Thyroid gland (tissue), 4 donors: Measurements from ENCODE around the gene ATM. TPM values are rescaled to one million over a fixed set of nuclear protein-coding genes. Genes with fewer than 3 reads are reported as not detected.
"Not testable (repeated sequence)": the region's sequence is repeated elsewhere in the genome, so short reads cannot be mapped to it uniquely, and the experiment has no call there.

Experiments
- DNase-seq, 2 donors: peaks; one replicate each; pipeline ENCODE4 v3.0.0-alpha.2; 2019
- H3K27ac ChIP-seq, 3 donors: fragments of 200-600 bp; sonication (generic); 1 replicate in 2 of 3; 2 replicates in 1 of 3; pipeline ENCODE4 v1.5.1; 2016 to 2019; ENCODE audit warnings: mild to moderate bottlenecking in 1 of 3, moderate library complexity in 1 of 3
- H3K27me3 ChIP-seq: fragments of 200-600 bp; sonication (generic); one replicate; pipeline ENCODE4 v1.5.1; 2019
- H3K36me3 ChIP-seq, 2 donors: fragments of 200-600 bp; sonication (generic); one replicate each; pipeline ENCODE4 v1.5.1; 2016 to 2019
- H3K4me1 ChIP-seq, 2 donors: fragments of 200-600 bp; sonication (generic); one replicate each; pipeline ENCODE4 v1.5.1; 2017 to 2019
- H3K4me3 ChIP-seq, 3 donors: fragments of 200-600 bp; sonication (generic); replicated peaks in 1 of 3; 1 replicate in 2 of 3; 2 replicates in 1 of 3; pipeline ENCODE4 v1.5.1; 2016; ENCODE audit warnings: mild to moderate bottlenecking in 1 of 3
- H3K9me3 ChIP-seq: fragments of 200-600 bp; sonication (generic); one replicate; pipeline ENCODE4 v1.5.1; 2017
- POLR2A ChIP-seq, 2 donors: fragments of 450-650 bp; IDR thresholded peaks; one replicate each; pipeline ENCODE4 v1.6.1; 2017; ENCODE audit warnings: antibody characterized with exemption in 2 of 2, mild to moderate bottlenecking in 2 of 2, moderate library complexity in 1 of 2
- WGBS, 2 donors: methylation state at CpG; one replicate each; pipeline ENCODE4 v1.1.5; 2017; 5-methylcytosine and 5-hydroxymethylcytosine counted together
- intact Hi-C: fragments of 100-400 bp; cut with DNase I; formaldehyde crosslinking; loops from one replicate; pipeline ENCODE4 v1.15.1; 2023
- total RNA-seq, 4 donors: library from RNA; depleted of rRNA; stranded (reverse); fragments of >200 nt; gene quantifications; one replicate each; pipeline ENCODE4 v1.2.3, GENCODE V29; 2016
- TF ChIP-seq, protein P1 (sequence below), 6 experiments: fragments of 200-600 bp in 3 of 6; fragments of 450-650 bp in 3 of 6; sonication (generic) in 3 of 6; IDR thresholded peaks; one replicate each; pipeline ENCODE4 v1.5.1; 2016 to 2019; ENCODE audit warnings: antibody characterized with exemption in 6 of 6, mild to moderate bottlenecking in 2 of 6, inconsistent platforms in 1 of 6, moderate library complexity in 1 of 6

Gene ATM
- total RNA-seq, 4 donors from 2014 or later: 84.4 to 207 (median 137) TPM

GRCh38 chr11:108278546-108278945 is 55.7 kb downstream of the ATM start:
- no peaks in the 10 kb centered on the region for H3K4me1 ChIP-seq
- H3K27ac ChIP-seq: no peak overlapping the region
- whole genome bisulfite sequencing, 2 donors: 77 to 79% methylated on average over 4 of the region's 4 CpGs
- peaks cover 12 to 25% of the 10 kb centered on the region in 2 donors for H3K36me3 ChIP-seq
- no peaks in the 10 kb centered on the region for H3K27me3 ChIP-seq
- H3K4me3 ChIP-seq: no peak overlapping the region
- intact Hi-C loops: no loop called here
- no peak for DNase-seq
- no peaks in the 10 kb centered on the region for H3K9me3 ChIP-seq
- TF ChIP-seq, protein P1, sequence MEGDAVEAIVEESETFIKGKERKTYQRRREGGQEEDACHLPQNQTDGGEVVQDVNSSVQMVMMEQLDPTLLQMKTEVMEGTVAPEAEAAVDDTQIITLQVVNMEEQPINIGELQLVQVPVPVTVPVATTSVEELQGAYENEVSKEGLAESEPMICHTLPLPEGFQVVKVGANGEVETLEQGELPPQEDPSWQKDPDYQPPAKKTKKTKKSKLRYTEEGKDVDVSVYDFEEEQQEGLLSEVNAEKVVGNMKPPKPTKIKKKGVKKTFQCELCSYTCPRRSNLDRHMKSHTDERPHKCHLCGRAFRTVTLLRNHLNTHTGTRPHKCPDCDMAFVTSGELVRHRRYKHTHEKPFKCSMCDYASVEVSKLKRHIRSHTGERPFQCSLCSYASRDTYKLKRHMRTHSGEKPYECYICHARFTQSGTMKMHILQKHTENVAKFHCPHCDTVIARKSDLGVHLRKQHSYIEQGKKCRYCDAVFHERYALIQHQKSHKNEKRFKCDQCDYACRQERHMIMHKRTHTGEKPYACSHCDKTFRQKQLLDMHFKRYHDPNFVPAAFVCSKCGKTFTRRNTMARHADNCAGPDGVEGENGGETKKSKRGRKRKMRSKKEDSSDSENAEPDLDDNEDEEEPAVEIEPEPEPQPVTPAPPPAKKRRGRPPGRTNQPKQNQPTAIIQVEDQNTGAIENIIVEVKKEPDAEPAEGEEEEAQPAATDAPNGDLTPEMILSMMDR (IDR thresholded peaks at IDR 0.05): no peak
- no peak for TF ChIP-seq POLR2A (IDR thresholded peaks at IDR 0.05)

- 91% methylated on average over 4 of the region's 4 CpGs for WGBS, 2 donors
- Histone ChIP-seq H3K4me1 (no peaks in the 10 kb centered on the region), H3K9me3 (no peaks in the 10 kb centered on the region), H3K27me3 (no peaks in the 10 kb centered on the region), H3K4me3 (no peak overlapping the region), H3K27ac (no peak overlapping the region), H3K36me3 (peaks cover 8 to 21% of the 10 kb centered on the region in 2 donors)
- DNase-seq: no peak
- TF ChIP-seq, protein P1 (IDR thresholded peaks at IDR 0.05): no peak
- no peak for TF ChIP-seq POLR2A (IDR thresholded peaks at IDR 0.05)
- intact Hi-C loops: no loop called here
Observed at GRCh38 chr11:108278954-108279353, 56.1 kb downstream of the ATM start.

DNA sequence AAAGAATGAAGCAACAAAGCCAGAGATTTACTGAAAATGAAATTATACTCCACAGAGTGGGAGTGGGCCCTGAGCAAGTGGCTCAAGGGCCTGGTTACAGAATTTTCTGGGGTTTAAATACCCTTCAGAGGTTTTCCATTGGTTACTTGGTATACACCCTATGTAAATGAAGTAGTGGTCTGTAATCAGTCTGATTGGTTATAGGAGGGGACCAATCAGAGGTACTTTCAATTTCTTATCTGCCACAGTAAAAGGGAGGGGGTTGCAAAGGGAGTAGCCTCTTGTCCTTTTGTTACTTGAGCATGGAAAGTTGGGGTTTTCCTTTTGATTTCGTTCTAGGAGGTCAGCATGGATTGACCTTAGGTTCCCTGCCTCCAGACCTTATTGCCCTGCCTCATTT is 63.5 kb downstream of the ATM start:
- H3K9me3 ChIP-seq: no peaks in the 10 kb centered on the region
- WGBS, 2 donors: 83 to 94% methylated on average over 1 of the region's 1 CpG
- no peak for TF ChIP-seq POLR2A (IDR thresholded peaks at IDR 0.05)
- TF ChIP-seq, protein P1 (IDR thresholded peaks at IDR 0.05): no peak
- no peaks in the 10 kb centered on the region for H3K27me3 ChIP-seq
- H3K4me3 ChIP-seq: no peak overlapping the region
- intact Hi-C loops: no loop called here
- peaks cover 4 to 12% of the 10 kb centered on the region in 2 donors for H3K36me3 ChIP-seq
- DNase-seq: no peak
- H3K4me1 ChIP-seq: peaks cover 0 to 7% of the 10 kb centered on the region in 2 donors
- H3K27ac ChIP-seq: no peak overlapping the region

DNA sequence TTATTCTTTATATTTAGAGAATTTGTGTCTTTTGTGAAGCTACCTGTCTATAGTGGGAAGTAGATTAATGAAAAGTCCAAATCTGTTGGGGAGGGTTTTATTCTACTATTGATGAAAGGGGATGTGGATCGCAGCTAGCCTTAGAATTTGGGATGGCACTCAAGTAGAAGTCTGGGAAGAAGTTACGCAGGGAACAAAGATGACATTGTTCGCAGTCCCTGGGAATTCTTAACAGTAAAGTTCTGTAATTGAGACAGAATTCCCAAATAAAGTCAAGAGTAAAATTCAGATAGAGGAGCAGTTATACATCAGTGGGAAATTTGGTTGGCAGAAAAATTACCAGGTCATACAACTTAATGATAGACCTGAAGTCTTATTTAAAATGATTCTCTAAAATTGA is 64.1 kb downstream of the ATM start:
- Histone ChIP-seq H3K9me3 (no peaks in the 10 kb centered on the region), H3K36me3 (peaks cover 4 to 12% of the 10 kb centered on the region in 2 donors), H3K27ac (no peak overlapping the region), H3K27me3 (no peaks in the 10 kb centered on the region), H3K4me1 (peaks cover 0 to 7% of the 10 kb centered on the region in 2 donors), H3K4me3 (no peak overlapping the region)
- WGBS, 2 donors: 96 to 100% methylated on average over 3 of the region's 3 CpGs
- TF ChIP-seq, protein P1 (IDR thresholded peaks at IDR 0.05): no peak
- TF ChIP-seq POLR2A (IDR thresholded peaks at IDR 0.05): no peak
- DNase-seq: no peak
- intact Hi-C loops: no loop called here

- H3K27me3 ChIP-seq, H3K4me1 ChIP-seq, intact Hi-C loops, H3K9me3 ChIP-seq, H3K4me3 ChIP-seq, H3K36me3 ChIP-seq, DNase-seq: not testable (repeated sequence)
- peak overlapping the region; percentile 0 to 48 (median 39) for H3K27ac ChIP-seq
Observed at GRCh38 chr11:108289066-108289465, 66.2 kb downstream of the ATM start.

DNA sequence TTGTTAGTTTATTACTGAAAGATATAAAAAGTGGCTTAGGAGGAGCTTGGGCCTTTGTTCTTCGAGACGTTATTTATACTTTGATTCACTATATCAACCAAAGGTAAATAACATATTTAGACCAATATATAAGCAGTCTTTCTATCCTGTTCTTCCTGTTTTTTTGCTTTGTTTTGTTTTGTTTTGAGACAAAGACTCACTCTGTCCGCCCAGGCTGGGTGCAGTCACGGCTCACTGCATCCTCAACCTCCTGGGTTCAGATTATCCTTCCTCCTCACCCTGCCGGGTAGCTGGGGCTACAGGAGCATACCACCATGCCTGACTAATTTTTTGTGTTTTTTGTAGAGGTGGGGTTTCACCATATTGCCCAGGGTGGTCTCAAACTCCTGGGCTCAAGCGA is 66.8 kb downstream of the ATM start:
- intact Hi-C loops: no loop called here
- Histone ChIP-seq H3K27ac (peak overlapping the region; percentile 0 to 48 (median 46)), H3K4me3 (no peak overlapping the region), H3K4me1 (peaks cover 0 to 7% of the 10 kb centered on the region in 2 donors), H3K36me3 (peaks cover 4% of the 10 kb centered on the region in 2 donors), H3K9me3 (no peaks in the 10 kb centered on the region), H3K27me3 (no peaks in the 10 kb centered on the region)
- 41 to 42% methylated on average over 6 of the region's 6 CpGs for WGBS, 2 donors
- TF ChIP-seq, protein P1 (IDR thresholded peaks at IDR 0.05): no peak
- no peak for TF ChIP-seq POLR2A (IDR thresholded peaks at IDR 0.05)
- DNase-seq: peak; percentile 58 to 76
